Measurements from ENCODE around the gene TM9SF2.

The TM9SF2 gene

GRCh38 chr13:99610702-99611289 is 109.5 kb downstream of the TM9SF2 start:
- no peak overlapping the region for H3K4me3 ChIP-seq (ENCODE audit: insufficient read depth, low read length, poor library complexity, severe bottlenecking)
- TF ChIP-seq CTCF (IDR thresholded peaks at IDR 0.05; ENCODE audit: insufficient read depth, low read length, poor library complexity, severe bottlenecking), result no peak
- no peak for TF ChIP-seq EZH2phosphoT487 (conservative IDR thresholded peaks at IDR 0.05; ENCODE audit: low read length)
- H3K9ac ChIP-seq (ENCODE audit: low read length), result no peak overlapping the region
- H2AFZ ChIP-seq (ENCODE audit: low read depth, low read length, severe bottlenecking), result no peak overlapping the region
- H3K27ac ChIP-seq (ENCODE audit: low read depth, low read length), result no peak overlapping the region
- no peaks in the 10 kb centered on the region for H3K27me3 ChIP-seq (ENCODE audit: low read length)
- H3K4me2 ChIP-seq (ENCODE audit: low read depth, low read length, poor library complexity, severe bottlenecking), result no peak overlapping the region
- H3K9me3 ChIP-seq (ENCODE audit: insufficient read depth, low read length), result no peaks in the 10 kb centered on the region
- no peaks in the 10 kb centered on the region for H3K79me2 ChIP-seq (ENCODE audit: insufficient read depth, low read length)
- no peaks in the 10 kb centered on the region for H3K9me2 ChIP-seq (replicated peaks; ENCODE audit: insufficient read depth, low read length)
- peaks cover 8% of the 10 kb centered on the region; the same call in 1 of the 2 replicates for H3F3A ChIP-seq (ENCODE audit: insufficient read depth)
- no peaks in the 10 kb centered on the region for H3K36me3 ChIP-seq (ENCODE audit: low read length)
- no peaks in the 10 kb centered on the region for H4K20me1 ChIP-seq (ENCODE audit: low read depth, low read length)
